ENCODE results near the gene TRIM47. TPM values are rescaled to one million over a fixed set of nuclear protein-coding genes. Genes with fewer than 3 reads are reported as not detected.

Gene TRIM47
- total RNA-seq, 1 donor from 2014 or later: 46.3 TPM

GRCh38 chr17:75920045-75920560 lies 41.7 kb upstream of the TRIM47 start:
- no peaks in the 10 kb centered on the region for H3K27me3 Mint-ChIP-seq (ENCODE audit: low read depth)
- peaks cover 7% of the 10 kb centered on the region for H3K36me3 Mint-ChIP-seq (ENCODE audit: low read depth)
- H3K27ac Mint-ChIP-seq (ENCODE audit: unreplicated experiment): no peak overlapping the region
- H3K4me1 Mint-ChIP-seq (ENCODE audit: low read depth): no peaks in the 10 kb centered on the region
- H3K9me3 Mint-ChIP-seq (ENCODE audit: low read depth): no peaks in the 10 kb centered on the region
- DNase-seq (ENCODE audit: low spot score): no peak
- TF ChIP-seq CTCF (IDR thresholded peaks at IDR 0.05): no peak
- H3K4me3 Mint-ChIP-seq (ENCODE audit: unreplicated experiment): no peak overlapping the region

- Mint-ChIP-seq H3K4me3 (ENCODE audit: unreplicated experiment) (no peak overlapping the region), H3K9me3 (ENCODE audit: low read depth) (no peaks in the 10 kb centered on the region), H3K36me3 (ENCODE audit: low read depth) (peaks cover 9% of the 10 kb centered on the region), H3K4me1 (ENCODE audit: low read depth) (no peaks in the 10 kb centered on the region), H3K27ac (ENCODE audit: unreplicated experiment) (no peak overlapping the region), H3K27me3 (ENCODE audit: low read depth) (no peaks in the 10 kb centered on the region)
- DNase-seq (ENCODE audit: low spot score): no peak
- no peak for TF ChIP-seq CTCF (IDR thresholded peaks at IDR 0.05)
These were observed 41.2 kb upstream of the TRIM47 start for GRCh38 chr17:75919611-75920010.

- no peak for DNase-seq (ENCODE audit: low spot score)
- Mint-ChIP-seq H3K27ac (ENCODE audit: unreplicated experiment) (no peak overlapping the region), H3K4me1 (ENCODE audit: low read depth) (no peaks in the 10 kb centered on the region), H3K27me3 (ENCODE audit: low read depth) (no peaks in the 10 kb centered on the region), H3K4me3 (ENCODE audit: unreplicated experiment) (no peak overlapping the region), H3K36me3 (ENCODE audit: low read depth) (peaks cover 12% of the 10 kb centered on the region), H3K9me3 (ENCODE audit: low read depth) (no peaks in the 10 kb centered on the region)
- TF ChIP-seq CTCF (IDR thresholded peaks at IDR 0.05): no peak
These were observed 39.6 kb upstream of the TRIM47 start for GRCh38 chr17:75917917-75918445.

GRCh38 chr17:75917141-75917916 lies 38.9 kb upstream of the TRIM47 start:
- no peak overlapping the region for H3K27ac Mint-ChIP-seq (ENCODE audit: unreplicated experiment)
- no peaks in the 10 kb centered on the region for H3K4me1 Mint-ChIP-seq (ENCODE audit: low read depth)
- H3K9me3 Mint-ChIP-seq (ENCODE audit: low read depth): no peaks in the 10 kb centered on the region
- peaks cover 12% of the 10 kb centered on the region for H3K36me3 Mint-ChIP-seq (ENCODE audit: low read depth)
- H3K4me3 Mint-ChIP-seq (ENCODE audit: unreplicated experiment): no peak overlapping the region
- no peaks in the 10 kb centered on the region for H3K27me3 Mint-ChIP-seq (ENCODE audit: low read depth)
- DNase-seq (ENCODE audit: low spot score): no peak
- TF ChIP-seq CTCF (IDR thresholded peaks at IDR 0.05): no peak

GRCh38 chr17:75915268-75915667 lies 36.9 kb upstream of the TRIM47 start:
- DNase-seq (ENCODE audit: low spot score): no peak
- H3K36me3 Mint-ChIP-seq (ENCODE audit: low read depth): peaks cover 16% of the 10 kb centered on the region
- H3K4me1 Mint-ChIP-seq (ENCODE audit: low read depth): no peaks in the 10 kb centered on the region

More at GRCh38 chr17:75915268-75915667, 36.9 kb upstream of the TRIM47 start:
- H3K9me3 Mint-ChIP-seq (ENCODE audit: low read depth): no peaks in the 10 kb centered on the region
- no peaks in the 10 kb centered on the region for H3K27me3 Mint-ChIP-seq (ENCODE audit: low read depth)
- H3K27ac Mint-ChIP-seq (ENCODE audit: unreplicated experiment): no peak overlapping the region
- H3K4me3 Mint-ChIP-seq (ENCODE audit: unreplicated experiment): no peak overlapping the region
- no peak for TF ChIP-seq CTCF (IDR thresholded peaks at IDR 0.05)

Data from chondrocyte (in vitro differentiated cells).